GM21717 (cell line): ENCODE data around the gene ATG9A.
"Not testable (repeated sequence)": the region's sequence is repeated elsewhere in the genome, so short reads cannot be mapped to it uniquely, and the experiment has no call there.

Source experiments
- ATAC-seq: cut with Tn5 transposase; IDR thresholded peaks from one replicate; pipeline ENCODE4 v1.9.1; 2021; ENCODE audit warnings: mild to moderate bottlenecking, moderate library complexity; ENCODE audit not compliant: unreplicated experiment

ATG9A gene

DNA sequence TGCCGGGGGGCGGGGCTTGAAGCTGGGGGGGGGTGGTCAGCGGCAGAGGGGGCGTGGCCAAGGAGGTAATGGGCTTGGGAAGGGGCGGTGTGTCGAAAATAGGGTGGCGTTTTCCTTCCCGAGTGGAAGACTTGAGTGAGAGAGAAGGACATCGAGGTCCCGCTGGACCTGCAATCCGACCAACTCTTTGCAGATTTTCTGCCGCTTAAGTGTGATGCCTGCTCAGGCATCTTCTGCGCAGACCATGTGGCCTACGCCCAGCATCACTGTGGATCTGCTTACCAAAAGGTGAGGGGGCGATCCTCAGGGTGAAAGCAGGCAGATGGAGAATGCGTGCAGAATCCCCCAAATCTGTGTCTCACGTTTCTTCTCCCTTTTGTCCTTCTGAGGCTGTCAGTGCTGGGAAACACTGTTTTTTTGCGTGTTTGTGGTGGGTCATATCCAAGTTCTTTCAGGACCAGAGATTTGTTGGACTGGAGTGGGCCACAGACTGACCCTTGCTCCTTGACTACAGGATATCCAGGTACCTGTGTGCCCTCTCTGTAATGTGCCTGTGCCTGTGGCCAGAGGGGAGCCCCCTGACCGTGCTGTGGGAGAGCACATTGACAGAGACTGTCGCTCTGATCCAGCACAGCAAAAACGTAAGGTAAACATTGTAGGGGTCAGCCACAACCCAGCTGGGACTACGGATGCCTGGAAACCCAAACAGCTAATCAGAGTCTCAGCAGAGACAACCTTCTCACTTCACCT, 22.1 kb downstream of the ATG9A start:
- ATAC-seq: no peak

GRCh38 chr2:219206328-219207133, 22.9 kb downstream of the ATG9A start, which contains the start of gene ZFAND2B:
Gene ZFAND2B, plus strand, starts transcription at chr2:219206782. Its CDS starts 206 bp downstream, at chr2:219206988.
- peak; percentile 98 for ATAC-seq

DNA sequence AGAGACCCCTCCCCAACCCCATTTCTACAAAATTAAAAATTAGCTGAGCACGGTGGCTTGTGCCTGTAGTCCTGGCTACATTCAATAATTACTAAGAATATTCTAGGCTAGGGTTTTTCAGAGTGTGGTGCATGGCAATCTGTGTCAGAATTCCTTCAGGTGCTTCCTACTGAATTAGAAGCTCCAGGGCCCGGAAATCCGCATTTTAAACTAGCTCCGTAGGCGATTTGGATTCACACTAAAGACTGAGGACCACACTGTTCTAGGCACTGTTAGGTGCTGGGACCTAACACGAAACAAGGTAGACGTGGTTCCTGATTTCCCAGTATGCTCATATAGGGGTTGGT, 23.5 kb downstream of the ATG9A start:
- no peak for ATAC-seq

DNA sequence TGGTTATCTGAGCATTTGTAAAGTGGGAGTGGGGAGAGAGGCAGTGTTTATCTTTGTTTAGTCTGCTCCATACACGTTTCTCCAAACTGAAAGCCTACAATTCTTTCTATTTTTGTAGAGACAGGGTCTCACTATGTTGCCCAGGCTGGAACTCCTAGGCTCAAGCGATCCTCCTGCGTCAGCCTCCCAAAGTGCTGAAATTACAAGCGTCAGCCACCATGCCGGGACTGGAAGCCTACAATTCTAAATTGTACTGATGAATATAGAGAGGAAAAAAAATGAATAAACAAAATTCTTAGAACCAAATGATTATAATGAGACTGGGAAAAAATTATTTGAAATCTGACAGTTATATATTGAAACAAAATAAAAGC, 24.3 kb downstream of the ATG9A start:
- no peak for ATAC-seq

DNA sequence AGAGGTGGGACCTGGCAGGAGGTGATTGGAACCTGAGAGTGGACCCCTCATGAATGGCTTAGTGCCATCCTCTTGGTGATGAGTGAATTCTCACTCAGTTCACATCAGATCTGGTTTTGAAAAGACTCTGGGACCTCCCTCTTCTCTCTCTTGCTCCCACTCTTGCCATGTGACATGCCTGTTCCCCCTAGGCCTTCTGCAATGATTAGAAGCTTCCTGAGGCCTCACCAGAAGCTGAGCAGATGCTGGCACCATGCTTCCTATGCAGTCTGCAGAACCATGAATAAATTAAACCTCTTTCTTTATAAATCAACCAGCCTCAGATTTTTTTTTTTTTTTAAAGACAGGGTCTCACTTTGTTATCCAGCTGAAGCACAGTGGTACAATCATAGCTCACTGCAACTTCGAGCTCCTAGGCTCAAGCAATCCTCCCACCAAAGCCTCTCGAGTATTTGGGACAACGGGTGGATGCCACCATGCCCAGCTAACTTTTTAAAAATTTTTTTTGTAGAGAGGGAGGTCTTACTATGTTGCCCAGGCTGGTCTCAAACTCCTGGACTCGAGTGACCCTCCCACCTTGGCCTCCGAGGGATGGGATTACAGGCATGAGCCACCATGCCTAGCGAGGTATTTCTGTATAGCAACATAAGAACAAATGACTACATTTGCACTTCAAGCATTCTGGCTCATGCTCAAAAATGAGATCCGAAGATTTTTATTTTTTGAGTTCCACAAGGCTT, 24.8 kb downstream of the ATG9A start:
- ATAC-seq: no peak

DNA sequence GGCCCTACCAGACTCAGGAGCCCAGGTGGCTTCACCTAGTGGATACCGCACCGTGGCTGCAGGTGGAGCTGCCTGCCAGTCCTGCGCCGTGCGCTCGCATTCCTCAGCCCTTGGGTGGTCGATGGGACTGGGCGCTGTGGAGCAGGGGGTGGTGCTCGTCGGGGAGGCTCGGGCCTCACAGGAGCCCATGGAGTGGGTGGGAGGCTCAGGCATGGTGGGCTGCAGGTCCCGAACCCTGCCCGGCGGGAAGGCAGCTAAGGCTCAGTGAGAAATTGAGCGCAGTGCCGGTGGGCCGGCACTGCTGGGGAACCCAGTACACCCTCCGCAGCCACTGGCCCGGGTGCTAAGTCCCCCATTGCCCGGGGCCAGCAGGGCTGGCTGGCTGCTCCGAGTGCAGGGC, 28.1 kb downstream of the ATG9A start:
- ATAC-seq: not testable (repeated sequence)

DNA sequence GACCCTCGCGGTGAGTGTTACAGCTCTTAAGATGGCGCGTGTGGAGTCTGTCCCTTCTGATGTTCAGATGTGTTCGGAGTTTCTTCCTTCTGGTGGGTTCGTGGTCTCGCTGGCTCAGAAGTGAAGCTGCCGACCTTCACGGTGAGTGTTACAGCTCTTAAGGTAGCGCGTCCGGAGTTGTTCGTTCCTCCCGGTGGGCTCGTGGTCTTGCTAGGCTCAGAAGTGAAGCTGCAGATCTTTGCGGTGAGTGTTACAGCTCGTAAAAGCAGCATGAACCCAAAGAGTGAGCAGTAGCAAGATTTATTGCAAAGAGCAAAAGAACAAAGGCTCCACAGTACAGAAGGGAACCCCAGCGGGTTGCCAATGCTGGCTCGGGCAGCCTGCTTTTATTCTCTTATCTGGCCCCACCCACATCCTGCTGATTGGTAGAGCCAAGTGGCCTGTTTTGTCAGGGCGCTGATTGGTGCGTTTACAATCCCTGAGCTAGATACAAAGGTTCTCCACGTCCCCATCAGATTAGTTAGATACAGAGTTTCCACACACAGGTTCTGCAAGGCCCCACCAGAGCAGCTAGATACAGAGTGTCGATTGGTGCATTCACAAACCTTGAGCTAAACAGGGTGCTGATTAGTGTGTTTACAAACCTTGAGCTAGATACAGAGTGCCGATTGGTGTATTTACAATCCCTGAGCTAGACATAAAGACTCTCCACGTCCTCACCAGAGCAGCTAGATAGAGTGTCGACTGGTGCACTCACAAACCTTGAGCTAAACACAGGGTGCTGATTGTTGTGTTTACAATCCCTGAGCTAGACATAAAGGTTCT, 28.7 kb downstream of the ATG9A start:
- ATAC-seq: not testable (repeated sequence)

DNA sequence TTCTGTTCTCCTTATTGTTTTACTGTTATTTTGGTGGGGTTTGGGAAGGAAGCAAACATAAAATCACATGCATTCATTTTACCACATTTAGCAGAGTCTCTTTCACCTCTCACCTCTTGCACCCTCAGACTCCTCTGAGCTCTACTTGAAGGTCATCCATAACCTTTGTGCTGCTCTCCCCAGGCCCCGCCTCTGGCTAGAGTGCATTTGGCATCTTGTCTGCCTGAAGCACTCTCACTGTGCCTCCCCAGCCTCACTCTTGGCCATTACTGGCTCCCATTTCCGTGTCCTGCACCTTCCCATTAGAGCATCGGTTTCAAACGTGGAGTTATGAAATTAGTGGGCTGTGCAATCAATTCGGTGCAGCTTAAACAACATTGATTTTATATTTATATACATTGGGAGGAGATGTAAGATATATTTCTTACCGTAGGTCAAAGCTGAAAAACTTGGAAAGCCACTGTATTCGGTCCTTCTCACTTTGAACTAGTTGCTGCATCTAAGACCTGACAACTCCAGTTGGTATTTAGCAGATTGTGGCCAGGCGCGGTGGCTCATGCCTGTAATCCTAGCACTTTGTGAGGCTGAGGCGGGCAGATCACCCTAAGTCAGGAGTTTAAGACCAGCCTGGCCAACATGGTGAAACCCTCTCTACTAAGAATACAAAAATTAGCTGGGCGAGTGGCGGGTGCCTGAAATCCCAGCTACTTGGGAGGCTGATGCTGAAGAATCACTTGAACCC, 29.8 kb downstream of the ATG9A start:
- ATAC-seq: no peak

GRCh38 chr2:219198974-219199373, 30.5 kb downstream of the ATG9A start:
- ATAC-seq: no peak

GRCh38 chr2:219197388-219197787, 32.0 kb downstream of the ATG9A start:
- ATAC-seq: no peak

DNA sequence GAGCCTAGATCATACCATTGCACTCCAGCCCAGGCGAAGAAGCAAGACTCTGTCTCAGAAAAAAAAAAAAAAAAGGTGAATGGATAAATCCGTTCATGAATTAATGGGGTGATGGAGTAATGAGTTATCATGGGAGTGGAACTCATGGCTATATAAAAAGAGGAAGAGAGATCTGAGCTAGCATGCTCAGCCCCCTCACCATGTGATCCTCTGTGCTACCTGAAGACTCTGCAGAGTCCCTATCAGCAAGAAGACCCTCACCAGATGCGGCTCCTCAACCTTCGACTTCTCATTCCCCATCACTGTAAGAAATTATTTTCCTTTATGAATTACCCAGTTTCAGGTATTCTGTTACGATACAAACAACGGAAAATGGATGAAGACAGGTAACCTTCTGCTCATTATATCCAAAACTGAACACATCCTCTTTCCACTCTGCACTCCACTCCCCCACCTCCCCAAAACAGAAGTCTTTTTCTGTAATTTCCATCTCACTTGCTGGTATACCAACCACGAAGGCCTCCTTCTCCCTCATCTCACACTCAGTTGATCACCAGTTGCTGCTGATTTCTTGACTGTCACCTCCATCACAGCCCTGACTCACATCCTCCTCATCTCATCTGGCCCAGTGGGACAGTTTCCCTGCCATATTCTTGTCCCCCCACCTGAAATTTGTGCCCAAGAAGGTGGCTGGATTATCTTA, 42.5 kb downstream of the ATG9A start:
- no peak for ATAC-seq

GRCh38 chr2:219184121-219184520, 45.3 kb downstream of the ATG9A start:
- ATAC-seq: no peak

DNA sequence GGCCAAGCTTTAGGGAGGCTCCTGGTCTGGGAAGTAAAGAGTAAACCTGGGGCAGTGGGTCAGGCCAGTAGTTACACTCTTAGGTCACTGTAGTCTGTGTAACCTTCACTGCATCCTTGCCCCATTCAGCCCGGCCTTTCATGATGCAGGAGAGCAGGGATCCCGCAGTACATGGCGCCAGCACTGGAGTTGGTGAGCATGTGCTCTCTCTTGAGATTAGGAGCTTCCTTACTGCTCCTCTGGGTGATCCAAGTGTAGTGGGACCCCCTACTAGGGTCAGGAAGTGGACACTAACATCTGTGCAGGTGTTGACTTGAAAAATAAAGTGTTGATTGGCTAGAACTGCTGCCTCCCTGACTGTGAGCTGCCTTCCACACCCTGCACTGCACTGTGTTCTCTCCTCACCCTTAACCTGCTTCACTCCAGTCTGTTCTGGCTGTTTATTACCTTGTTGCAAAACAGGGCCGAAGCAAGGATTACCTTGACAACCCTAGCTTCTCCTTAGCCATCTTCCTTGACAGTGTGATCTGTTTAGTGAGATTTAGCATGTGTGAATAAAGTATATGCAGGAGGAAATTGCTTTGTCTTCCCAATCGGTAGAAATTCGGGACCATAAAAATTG, 46.2 kb downstream of the ATG9A start:
- ATAC-seq: no peak

GRCh38 chr2:219182331-219183150, 46.9 kb downstream of the ATG9A start:
- no peak for ATAC-seq

DNA sequence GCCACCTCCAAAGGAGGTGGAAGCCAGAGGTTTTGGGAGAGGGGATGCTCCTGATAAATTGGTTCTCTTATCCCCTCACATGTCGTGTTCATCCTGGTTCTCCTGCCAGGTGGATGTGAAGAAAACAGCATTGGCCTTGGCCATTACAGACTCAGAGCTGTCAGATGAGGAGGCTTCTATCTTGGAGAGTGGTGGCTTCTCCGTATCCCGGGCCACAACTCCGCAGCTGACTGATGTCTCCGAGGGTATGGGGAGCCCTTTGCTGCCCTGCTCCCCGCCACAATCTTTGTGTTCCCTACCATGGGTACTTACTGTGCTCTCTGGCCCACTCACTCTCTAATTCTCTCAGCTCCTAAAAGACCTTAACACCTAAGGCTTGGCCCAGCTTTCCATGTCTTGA, 47.9 kb downstream of the ATG9A start:
- ATAC-seq: no peak

GRCh38 chr2:219180961-219181360, 48.5 kb downstream of the ATG9A start:
- no peak for ATAC-seq

- ATAC-seq: no peak
These were observed 49.6 kb downstream of the ATG9A start for GRCh38 chr2:219179601-219180465.
